22Rv1 (cell line): ENCODE results near the gene EIF2A.

ENCODE experiments used
- CTCF ChIP-seq: fragments of 450-650 bp; IDR thresholded peaks from 2 replicates; pipeline ENCODE4 v1.5.1; 2017; ENCODE audit warnings: mild to moderate bottlenecking
- ZFX ChIP-seq: fragments of 450-650 bp; IDR thresholded peaks from 2 replicates; pipeline ENCODE4 v1.6.1; 2017; ENCODE audit warnings: antibody characterized with exemption, borderline replicate concordance

GRCh38 chr3:150547045-150547741 is 606 bp downstream of the EIF2A start:
- TF ChIP-seq CTCF: no peak
- TF ChIP-seq ZFX: no peak
